Kidney capillary endothelial cell (primary cell): ENCODE results near the gene RAD52.

Source experiments
- DNase-seq: peaks from one replicate; pipeline ENCODE4 v3.0.0-alpha.2; 2018; ENCODE audit warnings: low spot score

The RAD52 gene

DNA sequence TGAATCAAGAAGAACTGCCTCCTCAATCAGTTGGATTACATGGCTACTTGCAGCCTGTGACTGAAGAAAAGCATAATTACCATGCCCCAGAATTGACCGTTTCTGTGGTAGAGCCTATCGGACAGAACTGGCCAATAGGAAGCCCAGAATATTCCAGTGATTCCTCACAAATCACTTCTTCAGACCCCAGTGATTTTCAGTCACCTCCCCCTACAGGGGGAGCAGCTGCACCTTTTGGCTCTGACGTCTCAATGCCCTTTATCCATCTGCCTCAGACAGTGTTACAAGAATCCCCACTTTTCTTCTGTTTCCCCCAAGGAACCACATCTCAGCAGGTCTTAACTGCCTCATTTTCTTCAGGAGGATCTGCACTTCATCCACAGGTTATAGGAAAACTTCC lies 80.8 kb downstream of the RAD52 start:
- DNase-seq, result no peak

DNA sequence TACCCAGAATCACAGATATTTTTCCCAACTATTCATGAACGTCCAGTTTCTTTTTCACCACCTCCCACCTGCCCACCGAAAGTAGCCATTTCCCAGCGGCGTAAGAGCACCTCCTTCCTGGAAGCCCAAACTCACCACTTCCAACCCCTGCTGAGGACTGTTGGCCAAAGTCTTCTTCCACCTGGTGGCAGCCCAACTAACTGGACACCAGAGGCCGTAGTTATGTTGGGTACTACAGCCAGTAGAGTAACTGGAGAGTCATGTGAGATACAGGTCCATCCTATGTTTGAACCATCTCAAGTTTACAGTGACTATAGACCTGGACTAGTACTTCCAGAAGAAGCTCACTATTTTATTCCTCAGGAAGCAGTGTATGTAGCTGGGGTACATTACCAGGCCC lies 81.6 kb downstream of the RAD52 start:
- DNase-seq, result no peak

DNA sequence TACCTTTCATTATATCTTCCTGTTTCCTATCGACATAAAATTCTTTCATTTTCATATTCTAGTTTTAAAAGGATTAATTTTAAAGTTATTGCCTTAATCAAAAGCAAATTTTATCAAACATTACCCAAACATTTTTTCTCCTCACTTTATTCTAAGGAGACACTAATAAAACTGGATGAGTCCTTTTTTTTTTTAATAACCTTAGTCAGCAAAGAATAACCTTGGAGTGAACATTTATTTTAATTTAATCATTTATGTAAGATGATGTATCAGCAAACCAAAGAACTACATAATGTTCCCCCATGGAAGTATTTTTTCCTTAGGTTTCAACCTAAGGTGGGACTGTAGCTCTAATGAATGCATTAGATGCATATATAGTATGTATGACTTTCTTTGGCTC lies 83.9 kb downstream of the RAD52 start:
- DNase-seq, result no peak

DNA sequence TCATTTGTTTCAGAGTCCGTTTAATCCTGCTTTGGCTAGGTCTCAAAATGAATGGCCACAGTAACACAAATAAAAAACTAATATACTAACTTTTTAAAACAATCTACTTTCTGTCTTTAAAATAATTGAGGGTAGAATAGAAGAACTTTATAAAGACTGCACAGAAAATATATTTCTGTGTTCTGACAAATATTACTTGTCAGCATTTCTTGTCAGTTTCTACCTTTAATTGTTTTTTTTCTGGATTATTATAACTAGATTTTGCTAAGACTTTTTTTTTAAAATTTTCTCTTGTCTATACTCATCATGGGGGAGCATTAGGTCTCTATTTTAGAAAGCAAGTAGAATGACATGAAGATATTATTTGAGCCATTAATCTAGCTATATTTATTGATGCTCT lies 86.2 kb downstream of the RAD52 start:
- no peak for DNase-seq

DNA sequence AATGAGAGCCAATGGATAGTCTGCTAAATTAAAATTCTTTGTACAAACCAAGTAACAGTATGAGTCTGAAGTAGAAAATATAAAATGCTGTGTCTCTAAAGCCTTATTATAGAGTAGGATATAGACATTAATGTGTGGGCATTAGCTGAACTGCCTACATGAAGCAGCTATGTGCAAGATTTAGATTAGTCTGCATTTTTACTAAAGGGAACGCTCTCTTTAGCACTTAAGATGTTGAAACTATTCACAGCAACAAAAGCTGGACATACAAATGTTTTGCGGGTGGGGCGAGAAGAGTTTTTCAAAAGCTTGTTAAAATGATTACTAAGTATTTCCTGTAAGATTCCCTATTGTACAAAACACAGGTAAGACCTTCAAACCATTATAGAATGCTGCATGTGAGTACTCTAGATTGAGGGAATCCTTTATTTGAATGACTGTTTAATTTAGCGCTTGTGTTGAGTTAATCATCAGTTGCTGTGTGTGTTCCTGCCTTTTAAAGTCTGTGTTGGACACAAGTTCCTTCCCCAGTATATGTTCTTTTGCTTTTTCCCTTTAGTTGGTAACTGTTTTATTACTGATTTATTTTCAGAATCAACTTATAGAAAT lies 87.1 kb downstream of the RAD52 start:
- no peak for DNase-seq
